GM12872 (cell line): ENCODE results near the gene LCE3E.
A peak's percentile ranks its signal among the peaks of the same experiment; 100 is the strongest.

Experiments
- TF ChIP-seq, protein P1 (sequence below): IDR thresholded peaks from 3 replicates; pipeline ENCODE4 v1.5.1; 2011; ENCODE audit warnings: low read depth, mild to moderate bottlenecking, low read length, moderate library complexity; ENCODE audit not compliant: insufficient read depth

LCE3E gene

DNA sequence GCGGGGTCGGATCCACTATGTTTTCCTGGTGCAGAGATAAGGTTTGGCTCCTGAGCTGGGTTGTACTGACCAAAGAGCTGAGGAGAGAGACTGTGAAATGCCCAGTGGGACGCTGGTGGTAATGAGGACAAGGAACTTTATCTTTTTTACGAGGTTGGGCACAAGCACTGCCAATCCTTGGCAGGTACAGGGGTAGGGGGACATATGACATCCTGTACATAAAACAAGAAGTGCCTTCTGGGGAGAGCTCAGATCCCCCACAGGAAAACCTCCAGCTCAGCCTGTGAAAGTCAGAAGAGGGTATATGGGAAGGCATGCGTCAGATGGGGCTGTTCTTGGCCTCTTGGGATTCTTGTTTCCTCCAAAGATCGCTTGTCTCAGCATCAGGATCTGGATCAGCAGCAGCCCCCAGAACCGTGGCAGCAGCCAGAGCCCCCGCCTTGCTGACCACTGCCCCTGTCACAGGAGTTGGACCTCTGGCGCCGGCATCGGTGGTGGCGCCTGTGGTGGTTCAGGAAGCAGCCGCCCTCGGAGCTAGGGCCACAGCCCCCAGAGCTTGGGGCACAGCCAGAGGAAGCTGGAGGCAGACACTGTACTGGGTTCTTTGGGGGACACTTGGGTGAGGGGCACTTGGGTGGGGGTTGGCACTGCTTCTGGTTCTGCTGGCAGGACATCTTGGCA lies 905 bp downstream of the LCE3E start:
- TF ChIP-seq, protein P1, sequence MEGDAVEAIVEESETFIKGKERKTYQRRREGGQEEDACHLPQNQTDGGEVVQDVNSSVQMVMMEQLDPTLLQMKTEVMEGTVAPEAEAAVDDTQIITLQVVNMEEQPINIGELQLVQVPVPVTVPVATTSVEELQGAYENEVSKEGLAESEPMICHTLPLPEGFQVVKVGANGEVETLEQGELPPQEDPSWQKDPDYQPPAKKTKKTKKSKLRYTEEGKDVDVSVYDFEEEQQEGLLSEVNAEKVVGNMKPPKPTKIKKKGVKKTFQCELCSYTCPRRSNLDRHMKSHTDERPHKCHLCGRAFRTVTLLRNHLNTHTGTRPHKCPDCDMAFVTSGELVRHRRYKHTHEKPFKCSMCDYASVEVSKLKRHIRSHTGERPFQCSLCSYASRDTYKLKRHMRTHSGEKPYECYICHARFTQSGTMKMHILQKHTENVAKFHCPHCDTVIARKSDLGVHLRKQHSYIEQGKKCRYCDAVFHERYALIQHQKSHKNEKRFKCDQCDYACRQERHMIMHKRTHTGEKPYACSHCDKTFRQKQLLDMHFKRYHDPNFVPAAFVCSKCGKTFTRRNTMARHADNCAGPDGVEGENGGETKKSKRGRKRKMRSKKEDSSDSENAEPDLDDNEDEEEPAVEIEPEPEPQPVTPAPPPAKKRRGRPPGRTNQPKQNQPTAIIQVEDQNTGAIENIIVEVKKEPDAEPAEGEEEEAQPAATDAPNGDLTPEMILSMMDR: no peak

DNA sequence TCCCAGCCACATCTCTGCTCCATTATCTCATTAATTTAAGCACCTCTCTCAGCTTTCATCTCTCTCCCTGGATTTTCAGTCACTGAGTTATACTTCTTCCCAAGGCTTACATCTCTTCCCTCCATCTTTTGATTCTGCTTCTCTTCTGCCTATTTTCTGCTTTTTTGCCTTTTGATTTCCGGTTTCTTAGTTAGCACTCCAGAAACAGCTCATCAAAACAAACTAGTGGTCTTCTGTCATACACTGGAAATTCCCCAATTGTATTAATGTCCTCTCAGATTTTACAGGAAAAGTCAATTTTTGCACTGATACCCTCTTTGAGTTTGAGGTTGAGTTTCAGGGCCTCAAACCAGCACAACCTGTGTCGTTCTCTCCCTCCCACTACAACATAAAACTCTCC lies 1.5 kb downstream of the LCE3E start:
- TF ChIP-seq, protein P1: no peak

DNA sequence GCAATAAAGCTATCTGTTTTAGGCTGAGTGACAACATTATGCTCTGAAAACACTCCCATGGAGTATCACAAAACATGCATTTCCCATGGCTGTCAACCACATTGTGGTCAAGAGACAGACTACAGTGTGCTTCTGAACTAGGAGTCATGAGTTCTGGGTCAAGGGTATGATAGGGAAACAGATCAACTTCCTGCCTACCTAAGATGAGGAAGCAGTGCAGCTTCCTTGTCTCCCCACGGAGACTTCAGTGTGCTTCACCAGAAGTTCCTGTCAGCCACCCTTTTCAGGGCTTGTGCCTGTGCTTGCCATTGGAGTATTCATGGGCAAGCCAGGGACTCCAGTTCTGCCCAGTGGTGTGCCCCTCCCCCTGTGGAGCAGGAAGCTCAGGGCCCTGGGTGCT lies 19.9 kb downstream of the LCE3E start:
- TF ChIP-seq, protein P1: no peak

DNA sequence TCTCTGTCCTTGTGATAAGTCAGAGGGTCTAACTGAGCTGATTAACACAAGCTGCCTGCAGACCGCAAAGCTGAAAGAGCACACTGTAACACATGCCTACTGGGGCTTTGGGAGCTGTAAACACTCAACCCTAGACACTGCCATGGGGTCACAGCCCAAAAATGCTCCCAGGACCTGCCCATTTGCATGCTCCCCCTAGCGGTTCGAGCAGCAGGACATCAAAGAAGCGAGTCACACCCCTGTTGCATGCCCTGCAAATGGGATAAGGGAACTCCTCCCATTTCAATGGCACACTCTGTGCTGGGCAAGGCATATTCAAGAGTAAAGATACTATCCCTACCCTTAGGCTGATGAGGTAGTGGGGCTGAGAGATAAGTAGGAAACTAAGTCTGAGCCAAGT lies 22.8 kb downstream of the LCE3E start:
- TF ChIP-seq, protein P1: peak; percentile 66

DNA sequence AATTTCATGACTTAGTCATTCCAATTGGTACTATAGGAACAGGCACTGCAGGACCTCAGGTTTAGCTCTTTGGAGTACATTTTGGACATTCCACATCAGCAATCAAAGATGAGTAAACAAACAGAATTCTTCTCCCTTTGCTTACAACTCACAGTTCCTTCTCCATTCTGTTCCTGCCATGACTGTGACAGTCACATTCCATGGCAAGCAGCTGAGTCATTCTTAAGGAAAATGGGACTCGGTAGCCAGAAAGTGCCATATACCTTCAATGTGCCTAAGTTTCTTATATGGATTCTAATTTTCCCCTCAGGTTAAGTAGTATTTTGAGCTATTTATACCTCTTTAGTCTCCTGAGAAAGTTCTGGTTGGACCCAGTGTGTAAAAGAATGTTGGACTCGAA lies 26.7 kb downstream of the LCE3E start:
- TF ChIP-seq, protein P1: no peak

DNA sequence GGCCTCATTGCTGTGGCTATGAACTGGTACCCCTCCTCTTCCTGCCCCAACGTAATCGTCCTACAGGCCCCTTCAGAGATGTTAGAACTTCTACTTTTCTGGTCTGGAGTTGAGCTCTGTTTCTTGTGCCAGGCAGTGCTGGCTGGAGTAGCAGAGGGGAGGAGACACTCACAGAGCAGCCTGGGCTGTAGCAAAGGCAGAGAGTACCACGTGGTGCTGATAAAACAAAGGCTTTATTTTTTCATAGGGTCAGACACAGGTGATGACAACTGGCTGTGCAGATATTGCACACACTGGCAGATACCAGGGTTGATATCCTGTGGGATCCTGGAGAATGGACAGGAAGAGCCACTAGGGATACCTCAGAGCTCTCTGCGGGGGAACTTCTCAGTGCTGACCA lies 29.1 kb downstream of the LCE3E start:
- TF ChIP-seq, protein P1: no peak

DNA sequence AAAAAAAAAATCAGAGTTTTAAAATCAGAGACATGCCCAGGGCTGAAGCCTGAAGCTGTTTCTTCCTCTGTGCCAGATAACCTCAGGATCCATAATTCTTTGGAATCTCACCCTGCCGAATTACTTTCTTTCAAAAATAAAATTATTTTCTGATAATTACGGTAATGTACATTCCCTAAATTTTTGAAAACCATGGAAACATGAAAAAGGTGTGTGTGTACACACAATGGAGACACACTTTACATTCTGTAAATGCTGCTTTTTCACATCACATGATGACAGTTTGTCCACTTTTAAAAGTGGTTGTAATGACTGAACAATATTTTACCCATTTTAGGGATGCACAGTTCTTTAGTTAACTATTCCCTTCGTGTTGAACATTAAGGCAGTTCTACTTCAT lies 30.8 kb downstream of the LCE3E start:
- TF ChIP-seq, protein P1: no peak
